ENCODE results near the gene SUGCT. TPM values are rescaled to one million over a fixed set of nuclear protein-coding genes. Genes with fewer than 3 reads are reported as not detected.

SUGCT gene
- total and polyA plus RNA-seq, 9 of the 15 experiments (the other 6 are each of a cell fraction or from before 2014, with no cell fraction given), result 0.58 to 2.5 (median 1.4) TPM

GRCh38 chr7:40298421-40298820, 163.6 kb downstream of the SUGCT start:
- Histone ChIP-seq H3K9me1 (ENCODE audit: control insufficient read depth, insufficient read depth, low read length) (no peaks in the 10 kb centered on the region), H2AFZ (ENCODE audit: low read depth, low read length) (no peak overlapping the region), H3K9ac (ENCODE audit: insufficient read depth in 1 of 2, low read depth in 2 of 2, low read length in 2 of 2) (no peak overlapping the region), H3K9me3 (replicated peaks; ENCODE audit: control insufficient read depth, insufficient read depth, low read depth, low read length) (no peaks in the 10 kb centered on the region), H3K4me3 (no peak overlapping the region), H4K20me1 (replicated peaks; ENCODE audit: control insufficient read depth, insufficient read depth, low read length) (no peaks in the 10 kb centered on the region), H3K79me2 (ENCODE audit: control insufficient read depth, insufficient read depth, low read length) (no peaks in the 10 kb centered on the region), H3K4me1 (replicated peaks in 1 of 2; ENCODE audit: control insufficient read depth in 2 of 2, insufficient read depth in 2 of 2, low read length in 2 of 2) (no peaks in the 10 kb centered on the region), H3K27ac (ENCODE audit: extremely low read depth, low read depth, low read length) (no peak overlapping the region), H3K4me2 (ENCODE audit: insufficient read depth, low read length) (no peak overlapping the region), H3K27me3 (ENCODE audit: control insufficient read depth in 2 of 2, insufficient read depth in 2 of 2, low read length in 2 of 2) (no peaks in the 10 kb centered on the region), H3K36me3 (ENCODE audit: control insufficient read depth, insufficient read depth, low read length) (no peaks in the 10 kb centered on the region)
- BruUV-seq (replicated peaks), result no TSS peak
- CTCF ChIA-PET (ENCODE audit: low intra/inter-chr PET ratio), result no interaction called here
- TF ChIP-seq ZNF511 (CRISPR knock-in tag; IDR thresholded peaks at IDR 0.05) (no peak), ETV5 (CRISPR knock-in tag; IDR thresholded peaks at IDR 0.05; ENCODE audit: low read depth) (no peak), JUNB (CRISPR knock-in tag; conservative IDR thresholded peaks at IDR 0.05) (no peak)
- POLR2A ChIA-PET, result no interaction called here
- no peak for ATAC-seq
- in situ Hi-C loops (cut with MboI) (no loop called here), intact Hi-C loops (cut with micrococcal nuclease) (no loop called here)
- 3% methylated on average over 2 of the region's 2 CpGs for WGBS (ENCODE audit: insufficient coverage, low coverage, missing lambda C conversion rate)
- FAIRE-seq, result no peak
- no peak for DNase-seq (ENCODE audit: extremely low read depth in 1 of 4, low spot score in 3 of 4)

DNA sequence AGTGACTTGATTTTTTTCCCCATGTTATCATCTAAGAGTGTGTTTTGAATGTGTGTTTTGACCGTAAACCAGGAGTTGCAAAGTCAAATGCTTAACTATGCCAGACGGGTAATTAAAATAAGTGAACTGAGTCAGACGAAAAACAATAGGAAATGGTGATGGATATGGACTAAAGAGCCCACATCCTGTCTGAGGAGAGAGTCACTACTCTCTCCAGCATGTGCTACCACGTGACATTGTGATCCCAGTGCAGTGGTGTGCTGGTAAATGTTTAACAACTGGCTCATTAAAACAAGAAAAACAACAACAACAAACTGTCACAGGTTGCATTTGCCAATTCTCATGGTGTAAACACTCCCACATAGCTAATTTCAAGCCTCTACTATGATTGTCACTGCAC, 164.3 kb downstream of the SUGCT start:
- in situ Hi-C loops (cut with MboI), result no loop called here

More for the DNA sequence above, 164.3 kb downstream of the SUGCT start:
- no peaks in the 10 kb centered on the region for H3K27me3 ChIP-seq (ENCODE audit: control insufficient read depth in 2 of 2, insufficient read depth in 2 of 2, low read length in 2 of 2)
- FAIRE-seq (no peak), DNase-seq (ENCODE audit: extremely low read depth in 1 of 4, low spot score in 3 of 4) (no peak), ATAC-seq (no peak)
- no peaks in the 10 kb centered on the region for H3K36me3 ChIP-seq (ENCODE audit: control insufficient read depth, insufficient read depth, low read length)
- H3K9me1 ChIP-seq (ENCODE audit: control insufficient read depth, insufficient read depth, low read length), result no peaks in the 10 kb centered on the region
- H4K20me1 ChIP-seq (replicated peaks; ENCODE audit: control insufficient read depth, insufficient read depth, low read length), result no peaks in the 10 kb centered on the region
- CTCF ChIA-PET (ENCODE audit: low intra/inter-chr PET ratio), result no interaction called here
- 0% methylated on average over 4 of the region's 4 CpGs for WGBS (ENCODE audit: insufficient coverage, low coverage, missing lambda C conversion rate)
- no peak overlapping the region for H3K4me2 ChIP-seq (ENCODE audit: insufficient read depth, low read length)
- no peak overlapping the region for H3K4me3 ChIP-seq
- no peak overlapping the region for H3K27ac ChIP-seq (ENCODE audit: extremely low read depth, low read depth, low read length)
- TF ChIP-seq DLX4 (CRISPR knock-in tag; IDR thresholded peaks at IDR 0.05), result no peak
- TF ChIP-seq TFE3 (CRISPR knock-in tag; IDR thresholded peaks at IDR 0.05), result peak; percentile 48; the same call in 1 of the 2 replicates
- TF ChIP-seq ZBTB7A (IDR thresholded peaks at IDR 0.05; ENCODE audit: borderline replicate concordance, control insufficient read depth, low read depth, low read length), result no peak
- no peak for TF ChIP-seq ZFP1 (CRISPR knock-in tag; IDR thresholded peaks at IDR 0.05)
- no peaks in the 10 kb centered on the region for H3K79me2 ChIP-seq (ENCODE audit: control insufficient read depth, insufficient read depth, low read length)
- H2AFZ ChIP-seq (ENCODE audit: low read depth, low read length), result no peak overlapping the region
- intact Hi-C loops (cut with micrococcal nuclease), result no loop called here
- BruUV-seq (replicated peaks), result no TSS peak
- no peak overlapping the region for H3K9ac ChIP-seq (ENCODE audit: insufficient read depth in 1 of 2, low read depth in 2 of 2, low read length in 2 of 2)
- POLR2A ChIA-PET, result no interaction called here
- H3K9me3 ChIP-seq (replicated peaks; ENCODE audit: control insufficient read depth, insufficient read depth, low read depth, low read length), result no peaks in the 10 kb centered on the region
- H3K4me1 ChIP-seq (replicated peaks in 1 of 2; ENCODE audit: control insufficient read depth in 2 of 2, insufficient read depth in 2 of 2, low read length in 2 of 2), result no peaks in the 10 kb centered on the region

Measured in K562 (cell line).